Thyroid gland (tissue), 4 donors: ENCODE data around the gene RPP21. TPM values are rescaled to one million over a fixed set of nuclear protein-coding genes. Genes with fewer than 3 reads are reported as not detected.
A peak's percentile ranks its signal among the peaks of the same experiment; 100 is the strongest.

Experiments used
- DNase-seq, 2 donors: peaks; one replicate each; pipeline ENCODE4 v3.0.0-alpha.2; 2019
- H3K27ac ChIP-seq, 3 donors: fragments of 200-600 bp; sonication (generic); 1 replicate in 2 of 3; 2 replicates in 1 of 3; pipeline ENCODE4 v1.5.1; 2016 to 2019; ENCODE audit warnings: mild to moderate bottlenecking in 1 of 3, moderate library complexity in 1 of 3
- H3K27me3 ChIP-seq: fragments of 200-600 bp; sonication (generic); one replicate; pipeline ENCODE4 v1.5.1; 2019
- H3K36me3 ChIP-seq, 2 donors: fragments of 200-600 bp; sonication (generic); one replicate each; pipeline ENCODE4 v1.5.1; 2016 to 2019
- H3K4me1 ChIP-seq, 2 donors: fragments of 200-600 bp; sonication (generic); one replicate each; pipeline ENCODE4 v1.5.1; 2017 to 2019
- H3K4me3 ChIP-seq, 3 donors: fragments of 200-600 bp; sonication (generic); replicated peaks in 1 of 3; 1 replicate in 2 of 3; 2 replicates in 1 of 3; pipeline ENCODE4 v1.5.1; 2016; ENCODE audit warnings: mild to moderate bottlenecking in 1 of 3
- H3K9me3 ChIP-seq: fragments of 200-600 bp; sonication (generic); one replicate; pipeline ENCODE4 v1.5.1; 2017
- CTCF ChIP-seq, 6 experiments: fragments of 200-600 bp in 3 of 6; fragments of 450-650 bp in 3 of 6; sonication (generic) in 3 of 6; IDR thresholded peaks; one replicate each; pipeline ENCODE4 v1.5.1; 2016 to 2019; ENCODE audit warnings: antibody characterized with exemption in 6 of 6, mild to moderate bottlenecking in 2 of 6, inconsistent platforms in 1 of 6, moderate library complexity in 1 of 6
- POLR2A ChIP-seq, 2 donors: fragments of 450-650 bp; IDR thresholded peaks; one replicate each; pipeline ENCODE4 v1.6.1; 2017; ENCODE audit warnings: antibody characterized with exemption in 2 of 2, mild to moderate bottlenecking in 2 of 2, moderate library complexity in 1 of 2
- WGBS, 2 donors: methylation state at CpG; one replicate each; pipeline ENCODE4 v1.1.5; 2017; 5-methylcytosine and 5-hydroxymethylcytosine counted together
- intact Hi-C: fragments of 100-400 bp; cut with DNase I; formaldehyde crosslinking; loops from one replicate; pipeline ENCODE4 v1.15.1; 2023
- total RNA-seq, 4 donors: library from RNA; depleted of rRNA; stranded (reverse); fragments of >200 nt; gene quantifications; one replicate each; pipeline ENCODE4 v1.2.3, GENCODE V29; 2016

RPP21 gene
- total RNA-seq, result 10 to 100 TPM; 27.2 to 88.7 (median 60.8) TPM

GRCh38 chr6:30344868-30345671, at the start of gene RPP21:
Gene RPP21, plus strand, starts transcription at chr6:30345156. Its CDS starts 16 bp downstream, at chr6:30345172.
- Histone ChIP-seq H3K27me3 (no peaks in the 10 kb centered on the region), H3K27ac (peak within 1 kb of the TSS; percentile 29 to 84 (median 83)), H3K4me3 (peak within 1 kb of the TSS; percentile 45 to 79 (median 69)), H3K4me1 (peaks cover 0 to 11% of the 10 kb centered on the region in 2 donors), H3K36me3 (peaks cover 11 to 25% of the 10 kb centered on the region in 2 donors), H3K9me3 (no peaks in the 10 kb centered on the region)
- intact Hi-C loops, result no loop called here
- WGBS, 2 donors, result 9% methylated on average over 13 to 14 of the region's 64 CpGs
- TF ChIP-seq CTCF (IDR thresholded peaks at IDR 0.05) (no peak), POLR2A (IDR thresholded peaks at IDR 0.05) (peak in 1 of 2 donors; percentile 86)
- peak; percentile 83 to 86 for DNase-seq

GRCh38 chr6:30295837-30296236, 49.1 kb upstream of the RPP21 start:
- Histone ChIP-seq H3K36me3 (peaks cover 17 to 18% of the 10 kb centered on the region in 2 donors), H3K4me3 (no peak overlapping the region), H3K27ac (no peak overlapping the region), H3K27me3 (no peaks in the 10 kb centered on the region), H3K9me3 (no peaks in the 10 kb centered on the region), H3K4me1 (no peaks in the 10 kb centered on the region)
- DNase-seq, result no peak
- TF ChIP-seq CTCF (IDR thresholded peaks at IDR 0.05) (no peak), POLR2A (IDR thresholded peaks at IDR 0.05) (no peak)
- intact Hi-C loops, result no loop called here
- 95 to 100% methylated on average over 2 of the region's 2 CpGs for WGBS, 2 donors

GRCh38 chr6:30304002-30304401, 41.0 kb upstream of the RPP21 start:
- TF ChIP-seq CTCF (IDR thresholded peaks at IDR 0.05) (no peak), POLR2A (IDR thresholded peaks at IDR 0.05) (no peak)
- no peaks in the 10 kb centered on the region for H3K27me3 ChIP-seq
- H3K27ac ChIP-seq, result no peak overlapping the region
- DNase-seq, result no peak
- intact Hi-C loops, result no loop called here
- no peaks in the 10 kb centered on the region for H3K4me1 ChIP-seq
- WGBS, 2 donors, result 94 to 96% methylated on average over 2 of the region's 2 CpGs
- no peaks in the 10 kb centered on the region for H3K9me3 ChIP-seq
- H3K36me3 ChIP-seq, result no peaks in the 10 kb centered on the region
- no peak overlapping the region for H3K4me3 ChIP-seq

- Histone ChIP-seq H3K4me3 (no peak overlapping the region), H3K27ac (no peak overlapping the region), H3K4me1 (no peaks in the 10 kb centered on the region), H3K27me3 (no peaks in the 10 kb centered on the region), H3K36me3 (no peaks in the 10 kb centered on the region), H3K9me3 (no peaks in the 10 kb centered on the region)
- no peak for TF ChIP-seq POLR2A (IDR thresholded peaks at IDR 0.05)
- no peak for TF ChIP-seq CTCF (IDR thresholded peaks at IDR 0.05)
- WGBS, 2 donors, result 85% methylated on average over 3 of the region's 3 CpGs
- DNase-seq, result no peak
- intact Hi-C loops, result no loop called here
These were observed 33.9 kb upstream of the RPP21 start for GRCh38 chr6:30311101-30311500.

- no peak for DNase-seq
- no peak for TF ChIP-seq POLR2A (IDR thresholded peaks at IDR 0.05)
- no peak for TF ChIP-seq CTCF (IDR thresholded peaks at IDR 0.05)
- 88 to 94% methylated on average over 1 of the region's 1 CpG for WGBS, 2 donors
- H3K4me3 ChIP-seq, result no peak overlapping the region
- no peaks in the 10 kb centered on the region for H3K36me3 ChIP-seq
- no peak overlapping the region for H3K27ac ChIP-seq
- intact Hi-C loops, result no loop called here
- H3K4me1 ChIP-seq, result no peaks in the 10 kb centered on the region
- H3K9me3 ChIP-seq, result no peaks in the 10 kb centered on the region
- H3K27me3 ChIP-seq, result no peaks in the 10 kb centered on the region
These were observed 33.3 kb upstream of the RPP21 start for GRCh38 chr6:30311671-30312070.
